SHP77 (cell line): ENCODE data around the gene CARD18.
"Not testable (repeated sequence)": the region's sequence is repeated elsewhere in the genome, so short reads cannot be mapped to it uniquely, and the experiment has no call there.

Experiments used
- DNase-seq, 2 experiments: peaks; one replicate each; lab custom pipeline; 2025; lab: John Stamatoyannopoulos, UW

Gene CARD18

DNA sequence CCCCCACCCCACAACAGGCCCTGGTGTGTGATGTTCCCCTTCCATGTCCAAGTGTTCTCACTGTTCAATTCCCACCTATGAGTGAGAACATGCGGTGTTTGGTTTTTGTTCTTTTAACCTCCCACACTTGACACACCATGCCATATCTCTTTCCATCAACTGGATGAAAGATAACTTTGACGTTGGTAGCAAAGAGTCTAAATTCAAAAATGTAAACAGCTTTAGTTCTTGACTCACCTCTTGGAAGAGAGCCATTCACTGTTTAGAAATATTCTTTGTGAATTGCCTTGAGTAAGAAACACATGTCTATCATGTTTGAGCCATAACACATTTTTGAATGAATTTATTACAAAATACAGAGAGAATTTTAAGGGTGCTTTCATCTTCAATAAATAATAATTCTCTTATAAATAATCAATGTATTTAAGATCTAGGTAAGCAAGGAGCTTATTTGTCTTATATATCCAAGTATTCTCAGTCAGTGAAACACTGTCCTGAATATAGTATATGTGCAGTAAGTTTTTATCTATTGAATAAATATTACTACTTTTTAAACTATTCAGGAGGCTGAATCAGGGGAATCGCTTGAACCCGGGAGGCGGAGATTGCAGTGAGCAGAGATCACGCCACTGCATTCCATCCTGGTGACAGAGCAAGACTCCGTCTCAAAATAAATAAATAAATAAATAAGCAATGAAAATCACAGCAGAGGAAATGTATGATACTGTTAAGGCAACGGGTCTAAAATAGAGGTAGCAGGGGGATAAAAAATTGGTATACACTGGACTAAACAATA, 6.7 kb downstream of the CARD18 start:
- no peak for DNase-seq

DNA sequence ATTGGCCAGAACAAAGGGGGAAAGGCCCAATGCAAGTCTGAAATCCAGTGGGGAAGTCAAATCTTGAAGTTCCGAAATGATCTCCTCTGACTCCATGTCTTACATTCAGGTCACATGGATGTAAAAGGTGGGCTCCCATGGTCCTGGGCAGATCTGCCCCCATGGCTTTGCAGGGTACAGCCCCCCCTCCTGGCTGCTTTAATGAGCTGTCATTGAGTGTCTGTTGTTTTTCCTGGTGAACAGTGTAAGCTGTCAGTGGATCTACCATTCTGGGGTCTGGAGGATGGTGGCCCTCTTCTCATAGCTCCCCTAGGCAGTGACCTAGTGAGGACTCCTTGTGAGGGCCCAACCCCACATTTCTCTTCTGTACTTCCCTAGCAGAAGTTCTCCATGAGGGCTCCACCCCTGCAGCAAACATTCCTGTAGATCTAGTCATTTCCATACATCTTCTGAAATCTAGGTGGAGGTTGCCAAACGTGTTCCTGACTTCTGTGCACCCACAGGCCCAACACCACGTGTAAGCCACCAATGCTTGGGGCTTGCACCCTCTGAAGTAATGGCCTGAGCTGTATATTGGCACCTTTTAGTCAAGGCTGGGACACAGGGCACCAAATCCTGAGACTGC, 9.3 kb downstream of the CARD18 start:
- DNase-seq, result no peak

DNA sequence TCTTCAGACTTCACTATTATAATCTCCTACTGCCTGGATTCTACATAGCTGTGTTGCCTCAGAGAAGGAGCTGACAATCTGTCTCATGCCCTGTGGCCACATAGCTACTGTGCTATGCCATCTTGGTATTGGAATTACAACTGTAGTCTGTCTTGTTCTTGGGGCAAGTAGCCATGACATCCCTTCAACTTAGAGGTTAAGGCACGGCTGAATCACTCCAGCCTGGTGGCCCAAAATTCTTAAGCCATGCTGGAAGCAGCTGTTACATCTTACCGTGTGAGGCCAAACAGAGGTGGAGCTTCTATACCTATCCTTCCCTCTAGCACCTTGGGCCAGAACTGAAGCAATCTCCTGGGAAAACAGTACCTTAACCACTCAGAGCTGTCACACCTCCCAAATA, 14.8 kb downstream of the CARD18 start:
- no peak for DNase-seq

DNA sequence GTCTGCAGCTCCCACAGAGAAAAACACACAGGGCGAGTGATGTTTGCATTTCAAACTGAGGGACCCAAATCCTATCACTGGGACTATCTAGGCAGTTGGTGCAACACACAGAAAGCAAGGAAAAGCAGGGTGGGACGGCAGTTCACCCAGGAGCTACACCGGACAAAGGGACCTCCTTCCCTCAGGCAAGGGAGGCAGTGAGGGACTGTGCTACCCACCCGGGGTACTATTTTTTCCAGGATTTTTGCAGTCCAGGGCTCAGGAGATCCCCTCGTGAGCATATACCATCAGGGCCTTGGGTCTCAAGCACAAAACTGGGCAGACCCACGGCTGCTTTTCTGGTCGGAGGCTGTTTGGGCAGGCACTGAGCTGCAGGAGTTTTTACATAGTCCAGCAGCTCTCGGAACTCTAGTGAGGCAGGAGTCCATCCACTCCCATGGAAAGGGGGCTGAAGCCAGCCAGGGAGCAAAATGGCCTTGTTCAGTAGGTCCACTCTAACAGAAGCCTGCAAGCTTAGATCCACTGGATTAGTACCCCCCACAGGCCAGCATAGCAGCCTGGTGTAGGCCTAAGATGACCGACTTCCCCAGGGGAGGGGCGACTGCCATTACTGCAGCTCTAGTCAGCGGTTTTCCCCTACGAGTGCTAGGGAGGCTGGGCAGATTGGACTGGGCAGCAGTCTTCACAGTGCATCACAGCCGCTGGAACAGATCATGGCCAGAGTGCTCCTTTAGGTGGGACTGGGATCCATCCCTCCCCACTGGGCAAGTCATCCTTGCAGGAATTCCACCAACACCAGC, 28.2 kb downstream of the CARD18 start:
- no peak for DNase-seq

DNA sequence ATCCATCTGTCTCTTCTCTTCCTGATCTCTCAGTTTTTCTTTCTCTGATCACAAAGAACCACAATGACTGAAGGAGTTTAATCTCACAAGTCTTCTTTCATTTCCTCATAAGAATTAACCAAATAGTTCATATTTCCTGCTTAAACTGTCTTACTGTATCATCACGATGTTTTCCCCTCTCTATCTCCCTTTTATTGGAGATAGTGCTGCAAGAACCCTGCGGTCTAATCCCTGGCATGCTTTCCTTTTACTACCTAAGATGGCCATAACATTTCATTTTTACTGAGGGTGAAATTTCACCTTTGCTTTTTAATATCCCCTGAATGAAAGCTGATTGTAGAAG, 28.9 kb downstream of the CARD18 start:
- no peak for DNase-seq

DNA sequence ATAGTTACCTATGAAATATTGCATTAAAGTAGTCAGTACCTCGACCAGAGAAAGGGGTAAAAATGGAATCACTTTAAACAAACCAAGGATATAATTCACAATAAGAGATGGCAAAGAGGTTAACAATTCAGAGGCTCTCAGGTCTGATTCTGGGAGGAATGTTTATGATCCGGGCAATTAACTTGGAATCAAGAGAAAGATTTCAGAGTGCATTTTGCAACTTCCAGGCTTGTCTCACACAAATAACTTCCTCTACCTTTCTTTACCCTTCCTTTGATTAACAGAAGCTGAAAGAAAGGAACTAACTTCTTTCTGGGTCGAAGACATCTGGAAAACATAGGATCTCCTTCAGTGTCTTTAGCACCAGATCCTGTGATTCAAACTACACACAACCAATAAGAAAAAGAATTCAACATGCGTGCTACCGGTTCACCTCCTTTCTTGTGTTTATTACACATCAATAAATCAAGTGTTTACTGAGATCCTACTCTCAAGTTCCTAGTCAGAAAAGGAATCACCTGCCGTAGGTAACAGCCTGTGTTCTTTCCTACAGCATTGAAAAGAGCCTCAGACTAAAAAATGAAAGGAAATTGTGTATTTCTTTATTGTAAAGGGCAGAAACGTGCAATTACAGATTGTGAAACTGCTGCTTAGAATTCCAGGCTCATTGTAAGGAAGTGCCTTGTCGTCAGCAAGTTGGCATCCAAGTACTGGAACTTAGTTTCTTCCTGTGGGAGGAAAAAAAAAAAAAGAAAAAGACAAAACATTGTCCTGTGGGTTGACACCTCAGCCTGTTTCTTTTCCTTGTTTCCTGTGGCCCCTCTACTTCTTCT, 29.5 kb downstream of the CARD18 start:
- DNase-seq, result no peak

DNA sequence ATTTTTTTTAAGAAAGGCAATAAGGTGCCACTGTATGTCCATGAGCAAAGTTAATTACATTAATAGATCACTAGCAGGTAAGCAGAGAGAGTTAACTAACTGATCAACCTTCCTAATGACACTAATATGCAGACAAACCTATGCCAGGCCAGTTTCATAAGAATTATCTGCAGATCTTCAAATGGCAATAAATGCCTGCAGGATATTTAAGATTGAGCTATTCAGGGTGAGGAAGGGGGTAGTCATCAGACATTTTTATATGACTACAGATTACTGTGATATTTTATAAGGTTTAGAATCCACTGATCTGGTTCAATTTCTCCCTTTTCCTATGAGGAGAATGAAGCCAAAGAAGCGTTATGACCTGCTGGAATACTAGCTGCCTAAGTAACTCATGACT, 30.2 kb downstream of the CARD18 start:
- DNase-seq, result no peak

DNA sequence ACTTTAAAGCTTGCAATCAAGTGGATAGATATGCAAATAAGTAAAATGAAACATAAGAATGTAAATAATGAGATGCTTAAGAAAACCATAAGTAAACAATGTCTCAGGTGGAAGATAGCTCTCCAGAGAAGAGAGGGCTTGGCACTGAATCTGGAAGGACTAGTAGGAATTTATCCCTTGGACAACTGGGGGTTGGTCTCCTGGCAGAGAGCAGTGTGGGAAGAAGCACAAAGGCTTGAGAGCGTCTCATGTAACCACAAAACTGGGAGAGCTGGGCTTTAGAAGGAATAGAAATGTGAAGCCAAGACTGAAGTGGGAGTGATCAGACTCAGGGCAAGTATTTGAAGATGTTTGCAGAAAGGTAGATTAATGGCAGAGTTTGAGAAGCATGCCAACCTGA, 31.3 kb downstream of the CARD18 start:
- DNase-seq, result no peak

DNA sequence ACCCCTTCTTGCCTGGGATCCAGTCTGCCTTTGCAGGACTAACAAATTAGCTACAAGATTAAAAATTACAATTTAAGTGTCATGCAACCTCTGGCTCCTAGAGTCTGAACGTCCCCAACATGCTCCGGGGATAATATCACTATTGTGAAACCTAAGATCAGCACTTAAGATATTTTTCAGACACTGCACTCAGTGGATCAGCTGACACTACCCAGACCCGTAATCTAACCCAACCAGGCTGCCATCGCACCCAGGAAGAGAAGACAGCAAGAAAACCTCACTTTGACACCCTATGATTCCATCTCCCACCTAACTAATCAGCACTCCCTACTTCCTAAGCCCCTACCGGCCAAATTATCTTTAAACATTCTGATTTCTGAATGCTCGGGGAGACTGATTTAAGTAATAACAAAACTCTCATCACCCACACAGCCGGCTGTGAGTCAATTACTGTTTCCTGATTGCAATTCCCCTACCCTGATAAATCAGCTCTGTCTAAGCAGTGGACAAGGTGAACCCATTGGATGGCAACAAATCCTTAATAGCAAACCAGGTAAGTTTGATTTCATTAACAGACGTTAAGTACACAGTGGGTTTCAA, 32.2 kb downstream of the CARD18 start:
- DNase-seq, result not testable (repeated sequence)

DNA sequence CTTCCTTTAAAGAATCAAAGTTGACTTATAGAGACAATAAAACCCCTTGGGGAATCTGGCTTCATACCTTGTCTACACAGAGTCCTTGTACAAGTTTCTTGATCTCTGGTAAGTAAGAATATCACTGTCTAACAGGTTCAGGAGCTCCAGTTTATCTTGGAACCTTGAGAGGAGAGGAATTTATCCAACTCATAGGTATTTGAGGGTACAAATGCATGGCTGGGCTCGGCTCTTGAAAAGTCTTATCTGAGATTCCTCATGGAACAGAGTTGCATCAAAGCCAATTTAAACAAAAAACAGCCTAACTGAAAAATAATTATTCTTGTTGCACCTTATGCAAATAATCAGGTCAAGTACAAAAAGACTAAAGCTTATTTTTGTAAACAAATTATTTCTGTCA, 33.4 kb downstream of the CARD18 start:
- DNase-seq, result no peak

DNA sequence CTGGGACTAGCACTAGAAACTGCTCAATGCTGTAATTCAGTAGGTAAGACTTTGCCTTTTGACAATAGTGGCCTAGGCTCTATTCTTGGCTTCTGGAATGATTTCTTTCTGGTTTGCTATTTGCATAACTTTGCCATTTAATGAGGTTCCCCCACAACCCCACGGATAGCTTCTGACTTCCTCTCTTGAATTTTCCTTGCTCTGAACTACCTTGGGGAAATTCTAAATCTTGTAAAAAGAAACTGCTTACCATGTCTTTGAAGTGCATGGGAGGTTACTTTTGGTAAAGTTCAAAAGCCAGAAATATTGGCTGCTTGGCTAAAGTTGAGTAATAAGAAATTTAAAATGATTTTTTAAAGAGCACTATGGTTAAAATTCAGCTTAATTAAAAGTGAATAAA, 35.3 kb downstream of the CARD18 start:
- DNase-seq, result no peak

DNA sequence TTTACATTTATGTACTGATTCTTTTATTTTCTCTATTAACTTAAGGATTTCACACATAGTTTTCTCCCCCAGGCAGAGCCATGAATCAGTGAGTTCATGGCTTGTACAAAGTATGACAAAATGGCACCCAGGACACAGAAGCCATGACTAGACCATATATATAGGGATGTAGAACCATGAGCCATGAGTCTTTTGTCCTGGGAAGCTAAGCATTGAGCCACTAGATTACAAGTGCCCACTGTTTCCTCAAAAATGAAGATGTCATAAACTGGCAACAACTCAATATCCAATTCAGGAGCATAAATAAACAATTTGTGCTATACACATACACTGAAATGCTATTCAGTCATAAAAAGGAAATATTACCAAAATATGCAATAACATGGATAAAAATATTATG, 36.2 kb downstream of the CARD18 start:
- DNase-seq, result no peak

DNA sequence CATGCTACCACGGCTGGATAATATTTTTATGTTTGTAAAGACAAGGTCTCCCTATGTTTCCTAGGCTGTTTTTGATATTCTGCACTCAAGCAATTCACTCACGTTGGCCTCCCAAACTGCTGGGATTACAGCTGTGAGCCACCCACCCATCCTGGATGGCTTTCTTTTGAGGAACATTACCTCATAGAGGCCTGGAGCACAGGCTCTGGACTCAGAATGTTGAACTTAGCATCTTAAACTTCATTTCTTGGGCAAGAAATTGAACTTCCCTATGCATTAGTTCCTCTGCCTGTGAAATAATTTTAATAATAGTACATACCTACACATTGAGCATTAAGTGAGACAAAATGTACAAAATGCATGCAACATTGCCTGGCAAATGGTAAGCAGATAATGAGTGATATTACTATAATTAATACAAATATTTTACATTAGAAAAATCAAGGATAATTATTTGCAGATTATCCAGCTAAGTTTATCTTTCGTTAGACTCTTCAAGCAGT, 37.4 kb downstream of the CARD18 start:
- DNase-seq, result not testable (repeated sequence)

DNA sequence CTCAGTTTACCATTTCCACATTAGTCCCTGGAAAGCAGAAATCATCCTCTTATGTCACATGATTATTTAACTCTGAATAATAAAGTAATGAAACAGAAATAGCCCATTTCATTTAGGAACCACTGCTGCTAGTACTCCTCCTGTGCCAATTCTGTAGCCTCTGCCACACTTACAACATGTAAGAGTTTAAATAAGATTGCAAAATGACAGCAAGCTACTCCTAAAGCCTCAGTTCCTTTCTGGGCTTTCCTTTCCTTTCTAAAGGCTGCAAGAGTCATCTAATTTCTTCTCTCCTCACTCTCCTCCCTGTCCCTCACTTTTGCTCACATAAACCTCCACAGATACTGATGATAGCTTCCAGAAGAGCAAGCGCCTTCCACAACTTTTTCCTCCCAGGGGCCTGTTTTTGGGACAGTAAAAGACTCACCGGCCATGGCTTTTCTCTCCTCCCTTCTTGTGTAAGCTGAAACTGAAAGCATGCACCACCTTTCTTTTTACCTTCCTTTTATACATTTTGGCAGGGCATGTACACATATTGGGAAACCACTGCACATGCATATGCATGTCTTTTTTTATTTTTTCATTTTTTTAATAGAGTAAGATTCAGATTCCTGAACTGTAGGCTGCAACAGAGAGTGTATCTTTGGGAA, 38.5 kb downstream of the CARD18 start:
- DNase-seq, result no peak

DNA sequence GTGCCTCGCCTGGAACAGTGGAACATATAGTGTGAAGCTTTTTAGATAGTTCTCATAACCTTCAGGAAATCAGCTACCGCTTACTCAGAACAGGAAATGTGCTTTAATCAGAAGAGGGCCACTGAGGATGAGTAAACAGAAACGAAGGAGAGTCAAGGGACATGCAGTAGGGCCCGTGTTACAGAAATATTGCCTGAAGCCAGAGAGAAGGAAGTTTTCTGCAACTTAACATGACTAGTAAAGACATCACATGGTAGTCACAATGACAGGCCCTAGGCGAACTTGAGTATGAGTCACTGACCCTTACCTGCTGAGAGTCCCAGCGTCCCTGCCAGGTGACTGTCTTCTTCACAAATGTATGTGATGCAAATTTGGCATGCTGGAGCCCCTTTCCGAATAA, 39.4 kb downstream of the CARD18 start:
- DNase-seq, result no peak

DNA sequence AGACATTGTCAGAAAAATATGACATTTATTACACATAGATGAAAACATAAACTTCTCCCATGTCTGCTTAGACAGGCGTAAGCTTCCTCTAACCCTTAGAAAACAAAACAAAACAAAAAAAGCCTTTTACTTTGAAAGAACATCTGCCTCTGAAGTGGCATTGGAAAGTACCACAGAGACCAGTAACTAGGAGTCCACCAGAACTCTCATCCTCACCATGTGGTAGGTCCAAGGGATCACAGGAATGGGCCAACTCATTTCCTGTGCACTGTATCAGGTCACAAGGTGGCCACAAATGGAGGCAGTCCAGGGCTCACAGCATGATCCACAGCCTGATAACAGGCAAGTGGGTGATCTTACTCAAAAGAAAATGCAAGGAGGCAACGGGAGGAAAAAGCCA, 40.0 kb downstream of the CARD18 start:
- DNase-seq, result not testable (repeated sequence)

DNA sequence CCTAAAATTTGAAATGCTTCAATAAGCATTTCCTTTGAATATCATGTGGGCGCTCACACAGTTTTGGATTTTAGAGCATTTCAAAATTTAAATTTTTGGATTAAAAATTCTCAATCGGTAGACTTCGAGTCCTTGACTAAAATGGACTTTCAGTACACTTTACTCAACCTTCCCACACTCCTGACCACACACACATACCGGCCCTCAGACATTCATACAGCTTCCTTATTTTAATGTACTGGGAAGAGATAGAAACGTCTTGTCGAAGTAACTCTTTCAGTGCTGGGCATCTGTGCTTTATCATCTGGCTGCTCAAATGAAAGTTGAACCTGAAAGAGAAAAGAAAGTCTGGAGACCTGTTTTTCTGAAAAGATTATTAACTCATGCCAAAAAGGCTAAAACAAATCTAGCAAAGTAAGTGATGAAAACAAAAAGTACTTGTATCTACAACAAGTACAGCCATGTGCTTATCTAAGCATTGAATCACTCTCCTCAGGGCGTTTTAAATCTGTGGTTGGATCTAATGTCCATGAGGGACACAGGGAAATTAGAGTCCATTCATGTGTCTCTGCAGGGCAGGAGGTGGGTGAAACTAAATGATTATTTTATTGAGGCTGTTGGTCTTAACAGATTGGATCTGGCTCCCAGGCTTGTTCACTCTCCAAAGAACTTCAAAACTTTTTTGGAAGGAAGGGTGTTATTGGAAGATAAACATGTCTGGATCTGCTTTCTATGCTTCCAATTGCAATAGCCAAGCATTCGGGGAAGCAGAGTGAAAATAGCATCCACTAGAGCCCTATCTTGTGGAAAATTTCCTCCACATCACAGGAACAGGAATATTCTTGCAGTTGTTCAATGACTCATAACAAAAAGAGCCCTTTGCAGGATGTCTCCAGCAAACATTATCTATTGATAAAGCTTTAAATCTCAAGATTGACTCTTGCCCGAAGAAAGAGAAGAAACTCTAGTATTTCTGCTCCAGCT, 47.0 kb downstream of the CARD18 start:
- no peak for DNase-seq
